ENCODE measurements around the gene EHMT1. TPM values are rescaled to one million over a fixed set of nuclear protein-coding genes. Genes with fewer than 3 reads are reported as not detected.

Gene EHMT1
- total RNA-seq, 2 experiments from 2014 or later: 145 to 295 TPM

DNA sequence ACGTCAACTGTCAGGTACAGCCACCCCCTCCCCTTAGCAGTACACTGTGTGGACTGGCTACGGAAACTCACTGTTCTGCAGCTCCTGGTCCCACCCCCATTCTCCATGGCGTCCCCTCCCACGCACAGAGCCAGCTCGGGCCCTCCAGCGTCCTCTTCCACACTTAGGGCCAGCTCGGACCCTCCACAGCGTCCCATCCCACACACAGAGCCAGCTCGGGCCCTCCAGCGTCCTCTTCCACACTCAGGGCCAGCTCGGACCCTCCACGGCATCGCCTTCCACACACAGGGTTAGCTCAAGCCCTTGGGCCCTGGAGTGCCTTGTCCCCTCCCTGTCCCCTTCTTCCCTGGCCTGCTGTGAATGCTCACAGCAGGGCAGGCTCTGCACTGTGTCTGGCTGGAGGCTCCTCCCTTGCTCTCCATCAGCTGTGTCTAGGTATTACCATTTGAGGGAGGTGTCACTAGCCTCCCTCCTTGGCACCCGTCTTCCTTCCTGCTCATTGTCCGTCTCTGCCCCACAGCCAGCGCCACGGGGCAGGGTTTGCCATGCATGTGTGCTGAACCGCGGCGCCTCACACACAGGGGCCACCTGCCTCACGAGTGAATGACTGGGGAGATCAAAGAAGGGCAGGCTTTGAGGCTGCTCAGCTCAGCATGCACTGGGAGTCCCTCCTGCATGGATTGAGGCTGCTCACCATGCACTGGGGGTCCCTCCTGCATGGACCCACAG lies 180.3 kb downstream of the EHMT1 start:
- Histone ChIP-seq H3K4me1 (ENCODE audit: insufficient read depth, low read length, poor library complexity, severe bottlenecking) (no peaks in the 10 kb centered on the region), H3K9me2 (ENCODE audit: insufficient read depth, low read length) (no peaks in the 10 kb centered on the region), H3K4me3 (ENCODE audit: low read depth, low read length, poor library complexity, severe bottlenecking) (no peak overlapping the region), H3K36me3 (ENCODE audit: insufficient read depth, low read length) (peaks cover 98% of the 10 kb centered on the region), H2AFZ (ENCODE audit: low read length) (no peak overlapping the region), H4K20me1 (ENCODE audit: insufficient read depth, low read length) (no peaks in the 10 kb centered on the region), H3K27ac (ENCODE audit: low read depth, low read length, poor library complexity, severe bottlenecking) (no peak overlapping the region), H3K4me2 (ENCODE audit: low read length) (no peak overlapping the region), H3K9me3 (ENCODE audit: low read length) (no peaks in the 10 kb centered on the region), H3K79me2 (ENCODE audit: insufficient read depth, low read depth, low read length) (no peaks in the 10 kb centered on the region)
- ChIA-PET CTCF (ENCODE audit: unreplicated experiment) (no interaction called here), POLR2A (no interaction called here)
- BruUV-seq (replicated peaks): no TSS peak
- DNase-seq (ENCODE audit: low spot score): no peak
- intact Hi-C loops (cut with micrococcal nuclease; ENCODE audit: unreplicated experiment): no loop called here
- TF ChIP-seq, protein P1, sequence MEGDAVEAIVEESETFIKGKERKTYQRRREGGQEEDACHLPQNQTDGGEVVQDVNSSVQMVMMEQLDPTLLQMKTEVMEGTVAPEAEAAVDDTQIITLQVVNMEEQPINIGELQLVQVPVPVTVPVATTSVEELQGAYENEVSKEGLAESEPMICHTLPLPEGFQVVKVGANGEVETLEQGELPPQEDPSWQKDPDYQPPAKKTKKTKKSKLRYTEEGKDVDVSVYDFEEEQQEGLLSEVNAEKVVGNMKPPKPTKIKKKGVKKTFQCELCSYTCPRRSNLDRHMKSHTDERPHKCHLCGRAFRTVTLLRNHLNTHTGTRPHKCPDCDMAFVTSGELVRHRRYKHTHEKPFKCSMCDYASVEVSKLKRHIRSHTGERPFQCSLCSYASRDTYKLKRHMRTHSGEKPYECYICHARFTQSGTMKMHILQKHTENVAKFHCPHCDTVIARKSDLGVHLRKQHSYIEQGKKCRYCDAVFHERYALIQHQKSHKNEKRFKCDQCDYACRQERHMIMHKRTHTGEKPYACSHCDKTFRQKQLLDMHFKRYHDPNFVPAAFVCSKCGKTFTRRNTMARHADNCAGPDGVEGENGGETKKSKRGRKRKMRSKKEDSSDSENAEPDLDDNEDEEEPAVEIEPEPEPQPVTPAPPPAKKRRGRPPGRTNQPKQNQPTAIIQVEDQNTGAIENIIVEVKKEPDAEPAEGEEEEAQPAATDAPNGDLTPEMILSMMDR (conservative IDR thresholded peaks at IDR 0.05; ENCODE audit: low read length): no peak
- no peak for TF ChIP-seq EZH2phosphoT487 (IDR thresholded peaks at IDR 0.05; ENCODE audit: borderline replicate concordance, low read depth, low read length)

DNA sequence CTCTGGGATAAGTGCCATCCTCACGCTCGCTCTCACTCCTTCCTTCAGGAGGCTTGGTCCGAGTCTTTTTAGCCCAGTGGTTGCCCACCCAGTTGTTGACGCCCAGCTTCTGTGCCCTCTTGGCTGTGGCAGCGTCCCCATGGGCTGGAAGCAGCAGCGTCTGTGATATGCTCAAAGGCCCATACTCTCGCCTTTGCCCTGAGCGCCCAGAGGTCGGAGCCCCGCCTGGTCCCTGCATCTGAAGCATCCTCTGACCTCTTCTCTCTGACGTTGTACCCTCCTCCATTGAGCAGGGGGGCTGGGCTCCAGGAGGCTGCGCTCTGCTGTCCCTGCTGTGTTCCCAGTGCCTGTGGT lies 180.8 kb downstream of the EHMT1 start:
- no peaks in the 10 kb centered on the region for H3K9me3 ChIP-seq (ENCODE audit: low read length)
- peaks cover 98% of the 10 kb centered on the region for H3K36me3 ChIP-seq (ENCODE audit: insufficient read depth, low read length)
- no peaks in the 10 kb centered on the region for H4K20me1 ChIP-seq (ENCODE audit: insufficient read depth, low read length)
- H3K4me3 ChIP-seq (ENCODE audit: low read depth, low read length, poor library complexity, severe bottlenecking): no peak overlapping the region
- BruUV-seq (replicated peaks): no TSS peak
- H3K4me2 ChIP-seq (ENCODE audit: low read length): no peak overlapping the region
- no peaks in the 10 kb centered on the region for H3K9me2 ChIP-seq (ENCODE audit: insufficient read depth, low read length)
- POLR2A ChIA-PET: no interaction called here
- H2AFZ ChIP-seq (ENCODE audit: low read length): no peak overlapping the region
- intact Hi-C loops (cut with micrococcal nuclease; ENCODE audit: unreplicated experiment): no loop called here
- no peak for TF ChIP-seq EZH2phosphoT487 (IDR thresholded peaks at IDR 0.05; ENCODE audit: borderline replicate concordance, low read depth, low read length)
- TF ChIP-seq, protein P1 (conservative IDR thresholded peaks at IDR 0.05; ENCODE audit: low read length): no peak
- CTCF ChIA-PET (ENCODE audit: unreplicated experiment): no interaction called here
- no peak overlapping the region for H3K27ac ChIP-seq (ENCODE audit: low read depth, low read length, poor library complexity, severe bottlenecking)
- no peak for DNase-seq (ENCODE audit: low spot score)
- no peaks in the 10 kb centered on the region for H3K79me2 ChIP-seq (ENCODE audit: insufficient read depth, low read depth, low read length)
- no peaks in the 10 kb centered on the region for H3K4me1 ChIP-seq (ENCODE audit: insufficient read depth, low read length, poor library complexity, severe bottlenecking)

DNA sequence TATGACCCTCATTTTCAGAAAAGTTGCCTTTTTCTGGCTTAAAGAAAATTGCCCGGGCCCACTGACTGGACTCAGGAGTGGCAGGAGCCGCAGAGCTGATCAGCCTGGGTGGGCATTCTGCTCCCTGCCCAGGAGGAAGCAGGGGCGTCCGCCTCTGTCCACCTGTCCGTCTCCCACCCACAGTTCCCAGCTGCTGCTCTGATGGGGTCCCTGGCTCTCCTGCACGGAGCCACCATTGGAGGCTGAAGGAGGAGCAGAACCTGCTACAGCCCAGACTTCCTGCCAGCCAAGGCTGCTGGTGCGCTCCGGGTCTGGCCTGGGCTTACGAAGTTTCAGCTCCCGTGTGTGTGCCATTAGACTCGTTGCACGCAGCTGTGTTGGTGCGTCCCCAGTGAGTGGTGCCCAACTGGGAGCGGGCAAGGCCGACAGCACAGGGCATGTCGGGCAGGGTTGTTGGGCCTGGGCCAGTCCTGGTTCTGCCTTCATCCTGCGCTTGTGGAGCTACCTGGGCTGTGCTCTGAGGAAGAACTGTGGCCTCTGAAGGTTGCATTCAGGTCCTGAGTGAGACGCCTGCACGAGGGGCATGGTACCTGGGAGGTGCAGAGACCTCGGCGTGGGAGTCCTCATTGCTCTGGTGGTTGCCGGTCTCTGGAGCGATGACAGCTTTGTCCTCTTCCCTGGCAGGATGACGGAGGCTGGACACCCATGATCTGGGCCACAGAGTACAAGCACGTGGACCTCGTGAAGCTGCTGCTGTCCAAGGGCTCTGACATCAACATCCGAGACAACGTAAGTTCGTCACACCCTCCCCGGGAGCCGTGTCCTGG lies 181.6 kb downstream of the EHMT1 start:
- Histone ChIP-seq H3K9me2 (ENCODE audit: insufficient read depth, low read length) (no peaks in the 10 kb centered on the region), H3K4me3 (ENCODE audit: low read depth, low read length, poor library complexity, severe bottlenecking) (no peak overlapping the region), H3K4me2 (ENCODE audit: low read length) (no peak overlapping the region), H4K20me1 (ENCODE audit: insufficient read depth, low read length) (no peaks in the 10 kb centered on the region), H3K36me3 (ENCODE audit: insufficient read depth, low read length) (peaks cover 98% of the 10 kb centered on the region), H3K27ac (ENCODE audit: low read depth, low read length, poor library complexity, severe bottlenecking) (no peak overlapping the region), H3K9me3 (ENCODE audit: low read length) (no peaks in the 10 kb centered on the region), H3K79me2 (ENCODE audit: insufficient read depth, low read depth, low read length) (no peaks in the 10 kb centered on the region), H3K4me1 (ENCODE audit: insufficient read depth, low read length, poor library complexity, severe bottlenecking) (no peaks in the 10 kb centered on the region), H2AFZ (ENCODE audit: low read length) (no peak overlapping the region)
- intact Hi-C loops (cut with micrococcal nuclease; ENCODE audit: unreplicated experiment): no loop called here
- no peak for TF ChIP-seq EZH2phosphoT487 (IDR thresholded peaks at IDR 0.05; ENCODE audit: borderline replicate concordance, low read depth, low read length)
- TF ChIP-seq, protein P1 (conservative IDR thresholded peaks at IDR 0.05; ENCODE audit: low read length): no peak
- BruUV-seq (replicated peaks): no TSS peak
- no peak for DNase-seq (ENCODE audit: low spot score)
- CTCF ChIA-PET (ENCODE audit: unreplicated experiment): no interaction called here
- POLR2A ChIA-PET: no interaction called here
